Lower leg skin (tissue), 3 donors: ENCODE results near the gene MGMT.

Source experiments
- CTCF ChIP-seq, 3 donors: fragments of 450-650 bp; IDR thresholded peaks; one replicate each; pipeline ENCODE4 v1.5.1; 2016; ENCODE audit warnings: antibody characterized with exemption in 3 of 3, mild to moderate bottlenecking in 3 of 3, moderate library complexity in 2 of 3
- POLR2A ChIP-seq, 2 donors: fragments of 450-650 bp; IDR thresholded peaks; one replicate each; pipeline ENCODE4 v1.6.1; 2016 to 2017; ENCODE audit warnings: antibody characterized with exemption in 2 of 2, mild to moderate bottlenecking in 1 of 2, moderate library complexity in 1 of 2

- TF ChIP-seq POLR2A (IDR thresholded peaks at IDR 0.05) (no peak), CTCF (IDR thresholded peaks at IDR 0.05) (no peak)
Measured at GRCh38 chr10:129491123-129491734, 24.2 kb downstream of the MGMT start.
